ENCODE results near the gene FAM156A.
"Not testable (repeated sequence)": the region's sequence is repeated elsewhere in the genome, so short reads cannot be mapped to it uniquely, and the experiment has no call there.

GRCh38 chrX:52907137-52907536 lies 51.2 kb downstream of the FAM156A start:
- TF ChIP-seq CTCF, POLR2A (IDR thresholded peaks at IDR 0.05): not testable (repeated sequence)
